Keratinocyte (primary cell): Measurements from ENCODE around the gene UNG.

Source experiments
- EZH2 ChIP-seq: IDR thresholded peaks from one replicate; pipeline ENCODE4 v1.6.1; 2012; ENCODE audit warnings: inconsistent platforms, mild to moderate bottlenecking, low read length, moderate library complexity
- TF ChIP-seq, protein P1 (sequence below), 3 experiments: IDR thresholded peaks in 1 of 3; conservative IDR thresholded peaks in 1 of 3; optimal IDR thresholded peaks in 1 of 3; 2 replicates in 2 of 3; 3 replicates in 1 of 3; pipeline versions ENCODE3 to v1.5.1; 2011; ENCODE audit warnings: low read length in 3 of 3, mild to moderate bottlenecking in 3 of 3, moderate library complexity in 2 of 3, control low read depth in 1 of 3, inconsistent platforms in 1 of 3; ENCODE audit not compliant: insufficient read depth in 2 of 3; ENCODE audit errors: extremely low read depth in 1 of 3

DNA sequence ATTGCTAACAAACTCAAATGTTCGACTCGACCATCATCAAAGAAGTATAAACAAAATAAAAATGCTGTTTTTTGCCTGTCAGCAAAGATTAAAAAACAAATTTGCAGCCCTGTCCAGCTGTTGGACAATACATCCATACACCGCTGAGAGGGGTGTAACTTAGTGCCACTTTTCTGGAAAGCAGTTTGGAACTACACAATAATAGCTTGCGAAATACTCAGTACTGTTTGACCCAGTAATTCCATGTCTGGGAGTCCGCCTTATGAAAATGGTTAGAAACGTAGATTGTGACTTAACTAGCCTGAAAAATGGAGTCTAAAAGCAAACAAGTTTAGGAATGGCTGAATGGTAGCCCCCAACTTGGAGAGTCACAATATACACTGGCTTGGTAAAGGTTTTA, 38.6 kb upstream of the UNG start:
- TF ChIP-seq, protein P1, sequence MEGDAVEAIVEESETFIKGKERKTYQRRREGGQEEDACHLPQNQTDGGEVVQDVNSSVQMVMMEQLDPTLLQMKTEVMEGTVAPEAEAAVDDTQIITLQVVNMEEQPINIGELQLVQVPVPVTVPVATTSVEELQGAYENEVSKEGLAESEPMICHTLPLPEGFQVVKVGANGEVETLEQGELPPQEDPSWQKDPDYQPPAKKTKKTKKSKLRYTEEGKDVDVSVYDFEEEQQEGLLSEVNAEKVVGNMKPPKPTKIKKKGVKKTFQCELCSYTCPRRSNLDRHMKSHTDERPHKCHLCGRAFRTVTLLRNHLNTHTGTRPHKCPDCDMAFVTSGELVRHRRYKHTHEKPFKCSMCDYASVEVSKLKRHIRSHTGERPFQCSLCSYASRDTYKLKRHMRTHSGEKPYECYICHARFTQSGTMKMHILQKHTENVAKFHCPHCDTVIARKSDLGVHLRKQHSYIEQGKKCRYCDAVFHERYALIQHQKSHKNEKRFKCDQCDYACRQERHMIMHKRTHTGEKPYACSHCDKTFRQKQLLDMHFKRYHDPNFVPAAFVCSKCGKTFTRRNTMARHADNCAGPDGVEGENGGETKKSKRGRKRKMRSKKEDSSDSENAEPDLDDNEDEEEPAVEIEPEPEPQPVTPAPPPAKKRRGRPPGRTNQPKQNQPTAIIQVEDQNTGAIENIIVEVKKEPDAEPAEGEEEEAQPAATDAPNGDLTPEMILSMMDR (optimal IDR thresholded peaks at IDR 0.05 in 1 of 3, IDR thresholded peaks at IDR 0.05 in 1 of 3, conservative IDR thresholded peaks at IDR 0.05 in 1 of 3; ENCODE audit: extremely low read depth in 1 of 3, insufficient read depth in 2 of 3, low read length in 3 of 3): no peak
- no peak for TF ChIP-seq EZH2
